CD4-positive, alpha-beta T cell (primary cell): Measurements from ENCODE around the gene DDX56. TPM values are rescaled to one million over a fixed set of nuclear protein-coding genes. Genes with fewer than 3 reads are reported as not detected.

ENCODE experiments used
- ATAC-seq: fragments of 200-7000 bp; cut with Tn5 transposase; one replicate; pipeline ENCODE4 v1.10.0; 2022; ENCODE audit warnings: mild to moderate bottlenecking; ENCODE audit not compliant: poor library complexity
- CTCF ChIA-PET: fragments of 350-600 bp; sonication (Branson Sonifier 250); formaldehyde crosslinking; loops from one replicate; lab custom pipeline; 2021; ENCODE audit warnings: antibody characterized with exemption, inconsistent platforms; lab: Charles Lee
- POLR2A ChIA-PET: fragments of 350-600 bp; sonication (Branson Sonifier 250); formaldehyde crosslinking; loops from one replicate; lab custom pipeline; 2021; ENCODE audit warnings: antibody characterized with exemption, inconsistent platforms; lab: Charles Lee
- DNase-seq, 14 experiments: peaks; one replicate each; pipeline ENCODE4 v3.0.0-alpha.2; 2013 to 2020; ENCODE audit warnings: mixed read lengths in 2 of 14
- H3K27ac ChIP-seq, 2 donors: one replicate each; pipeline versions ENCODE4 v1.5.1 to v1.7.0; 2013; ENCODE audit warnings: low read length in 2 of 2, low read depth in 1 of 2, mild to moderate bottlenecking in 1 of 2
- H3K27me3 ChIP-seq, 2 experiments: 1 replicate in 1 of 2; 2 replicates in 1 of 2; pipeline versions ENCODE4 v1.6.1 to v1.7.0; 2013; ENCODE audit warnings: low read length in 2 of 2, control low read depth in 1 of 2, mild to moderate bottlenecking in 1 of 2, moderate library complexity in 1 of 2; ENCODE audit not compliant: insufficient read depth in 2 of 2, control insufficient read depth in 1 of 2
- H3K36me3 ChIP-seq: one replicate; pipeline ENCODE4 v1.6.1; 2013; ENCODE audit warnings: low read length, control low read depth; ENCODE audit not compliant: insufficient read depth
- H3K4me1 ChIP-seq: one replicate; pipeline ENCODE4 v1.6.1; 2013; ENCODE audit warnings: low read length, control low read depth; ENCODE audit not compliant: insufficient read depth
- H3K4me3 ChIP-seq: one replicate; pipeline ENCODE4 v1.5.1; 2013; ENCODE audit warnings: mild to moderate bottlenecking, low read length, moderate library complexity
- H3K9me3 ChIP-seq, 2 experiments: 1 replicate in 1 of 2; 2 replicates in 1 of 2; pipeline versions ENCODE4 v1.6.1 to v1.7.0; 2013; ENCODE audit warnings: low read length in 2 of 2, mild to moderate bottlenecking in 2 of 2, control low read depth in 1 of 2, moderate library complexity in 1 of 2; ENCODE audit not compliant: control insufficient read depth in 1 of 2, insufficient read depth in 1 of 2
- H3K27ac Mint-ChIP-seq: one replicate; pipeline ENCODE4 v1.8.0; 2020; ENCODE audit warnings: mixed read lengths
- H3K27me3 Mint-ChIP-seq: one replicate; pipeline ENCODE4 v1.8.0; 2021; ENCODE audit warnings: mixed read lengths
- H3K36me3 Mint-ChIP-seq: one replicate; pipeline ENCODE4 v1.8.0; 2021; ENCODE audit warnings: low read depth, mixed read lengths
- H3K4me1 Mint-ChIP-seq: one replicate; pipeline ENCODE4 v1.8.0; 2021; ENCODE audit warnings: low read depth, mixed read lengths
- H3K4me3 Mint-ChIP-seq: one replicate; pipeline ENCODE4 v1.8.0; 2020; ENCODE audit warnings: mild to moderate bottlenecking, mixed read lengths
- H3K9me3 Mint-ChIP-seq: one replicate; pipeline ENCODE4 v1.8.0; 2020; ENCODE audit warnings: mixed read lengths
- intact Hi-C, 2 experiments: fragments of 100-400 bp; cut with DNase I in 1 of 2; cut with micrococcal nuclease in 1 of 2; formaldehyde crosslinking; loops; one replicate each; pipeline versions ENCODE4 v1.15.1 to v1.9.0; 2023 to 2025; cut with DNase I, micrococcal nuclease
- total RNA-seq, 174 experiments: library from RNA in 2 of 174; stranded (reverse) in 2 of 174; gene quantifications; one replicate each; pipeline ENCODE4 v1.2.3 and lab custom pipeline; 2021 to 2026
- TF ChIP-seq, protein P1 (sequence below): fragments of 200-600 bp; IDR thresholded peaks from one replicate; pipeline ENCODE4 v1.8.0; 2022; ENCODE audit warnings: antibody characterized with exemption, mild to moderate bottlenecking

DDX56 gene
- total RNA-seq, 2 experiments from 2014 or later: 126 to 127 TPM

DNA sequence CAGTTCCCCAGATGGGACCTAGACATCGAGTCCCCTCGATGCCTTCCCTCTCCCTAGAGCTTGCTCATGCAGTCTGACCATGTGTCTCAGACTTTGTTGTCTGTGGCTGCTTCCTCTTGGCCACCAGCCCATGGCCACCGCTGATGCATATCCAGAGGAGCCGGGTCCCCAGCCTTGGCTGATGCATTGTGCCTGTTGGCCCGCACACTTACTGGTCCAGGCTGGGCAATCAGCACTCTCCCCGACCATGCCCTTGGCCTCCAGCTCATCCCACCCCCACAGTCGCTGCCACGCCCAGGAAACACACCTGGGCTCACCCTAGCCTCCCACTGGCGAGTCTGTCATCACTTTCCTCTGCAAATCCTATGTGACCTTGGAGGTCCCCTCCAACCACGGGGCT lies 42.7 kb downstream of the DDX56 start:
- Histone ChIP-seq H3K4me3 (no peak overlapping the region), H3K27ac (no peak overlapping the region), H3K27me3 (no peaks in the 10 kb centered on the region), H3K4me1 (no peaks in the 10 kb centered on the region), H3K36me3 (no peaks in the 10 kb centered on the region), H3K9me3 (peaks cover 0 to 13% of the 10 kb centered on the region in 2 experiments)
- ATAC-seq (no peak), DNase-seq (no peak)
- CTCF ChIA-PET: no interaction called here
- Mint-ChIP-seq H3K9me3 (no peaks in the 10 kb centered on the region), H3K4me3 (no peak overlapping the region), H3K36me3 (no peaks in the 10 kb centered on the region), H3K27ac (no peak overlapping the region), H3K27me3 (no peaks in the 10 kb centered on the region), H3K4me1 (no peaks in the 10 kb centered on the region)
- intact Hi-C loops: no loop called here
- TF ChIP-seq, protein P1, sequence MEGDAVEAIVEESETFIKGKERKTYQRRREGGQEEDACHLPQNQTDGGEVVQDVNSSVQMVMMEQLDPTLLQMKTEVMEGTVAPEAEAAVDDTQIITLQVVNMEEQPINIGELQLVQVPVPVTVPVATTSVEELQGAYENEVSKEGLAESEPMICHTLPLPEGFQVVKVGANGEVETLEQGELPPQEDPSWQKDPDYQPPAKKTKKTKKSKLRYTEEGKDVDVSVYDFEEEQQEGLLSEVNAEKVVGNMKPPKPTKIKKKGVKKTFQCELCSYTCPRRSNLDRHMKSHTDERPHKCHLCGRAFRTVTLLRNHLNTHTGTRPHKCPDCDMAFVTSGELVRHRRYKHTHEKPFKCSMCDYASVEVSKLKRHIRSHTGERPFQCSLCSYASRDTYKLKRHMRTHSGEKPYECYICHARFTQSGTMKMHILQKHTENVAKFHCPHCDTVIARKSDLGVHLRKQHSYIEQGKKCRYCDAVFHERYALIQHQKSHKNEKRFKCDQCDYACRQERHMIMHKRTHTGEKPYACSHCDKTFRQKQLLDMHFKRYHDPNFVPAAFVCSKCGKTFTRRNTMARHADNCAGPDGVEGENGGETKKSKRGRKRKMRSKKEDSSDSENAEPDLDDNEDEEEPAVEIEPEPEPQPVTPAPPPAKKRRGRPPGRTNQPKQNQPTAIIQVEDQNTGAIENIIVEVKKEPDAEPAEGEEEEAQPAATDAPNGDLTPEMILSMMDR: no peak
- POLR2A ChIA-PET: no interaction called here

DNA sequence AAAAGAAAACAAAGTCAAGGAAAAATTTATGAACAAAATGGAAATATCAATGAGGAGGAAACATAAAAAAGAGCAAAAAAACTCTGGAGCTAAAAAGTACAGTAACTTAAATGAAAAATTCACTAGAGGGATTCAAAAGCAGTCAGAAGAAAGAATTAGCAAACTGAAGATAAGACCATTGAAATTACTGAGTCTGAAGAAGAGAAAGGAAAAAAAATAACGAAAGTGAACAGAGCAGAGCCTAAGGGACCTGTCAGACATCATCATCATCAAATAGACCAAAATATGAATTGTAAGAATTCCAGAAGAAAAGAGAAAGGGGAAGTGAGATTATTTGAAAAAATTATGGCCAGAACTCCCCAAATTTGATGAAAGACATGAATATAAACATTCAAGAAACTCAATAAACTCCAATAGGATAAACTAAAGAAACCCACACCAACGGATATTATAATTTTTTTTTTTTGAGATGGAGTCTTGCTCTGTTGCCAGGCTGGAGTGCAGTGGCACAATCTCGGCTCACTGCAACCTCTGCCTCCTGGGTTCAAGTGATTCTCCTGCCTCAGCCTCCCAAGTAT lies 48.8 kb downstream of the DDX56 start:
- H3K9me3 ChIP-seq: peaks cover 10 to 24% of the 10 kb centered on the region in 2 experiments
- ChIA-PET CTCF (no interaction called here), POLR2A (interaction anchor here (0.7 kb wide), 1 partner anchor 99 kb away, joined by 3 read pairs; no protein-coding TSS in a partner anchor)
- peaks cover 12% of the 10 kb centered on the region for H3K36me3 Mint-ChIP-seq
- H3K9me3 Mint-ChIP-seq: peaks cover 5% of the 10 kb centered on the region
- no peak for ATAC-seq
- H3K27me3 ChIP-seq: peaks cover 0 to 3% of the 10 kb centered on the region in 2 experiments
- intact Hi-C loops: no loop called here
- no peak overlapping the region for H3K27ac ChIP-seq
- no peaks in the 10 kb centered on the region for H3K36me3 ChIP-seq
- no peak overlapping the region for H3K27ac Mint-ChIP-seq
- H3K4me1 Mint-ChIP-seq: no peaks in the 10 kb centered on the region
- TF ChIP-seq, protein P1: no peak
- DNase-seq: no peak
- no peaks in the 10 kb centered on the region for H3K4me1 ChIP-seq
- no peak overlapping the region for H3K4me3 ChIP-seq
- H3K27me3 Mint-ChIP-seq: no peaks in the 10 kb centered on the region
- no peak overlapping the region for H3K4me3 Mint-ChIP-seq

DNA sequence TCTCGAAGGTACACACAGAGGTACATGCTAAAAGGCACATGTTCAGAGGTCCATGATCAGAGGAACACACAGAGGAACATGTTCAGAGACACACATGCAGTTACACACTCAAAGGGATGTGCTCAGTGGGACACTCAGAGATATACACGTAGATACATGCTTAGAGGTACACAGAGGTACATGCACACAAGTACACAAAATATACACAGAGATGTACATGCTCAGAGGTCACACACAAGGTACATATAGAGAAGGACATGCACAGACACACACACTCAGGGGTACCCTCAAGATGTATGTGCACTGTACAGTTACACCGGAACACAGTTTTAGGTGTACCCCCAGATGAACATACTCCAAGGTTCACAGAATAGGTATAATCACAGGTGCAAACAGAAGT lies 51.4 kb downstream of the DDX56 start:
- no peak overlapping the region for H3K4me3 ChIP-seq
- H3K27ac ChIP-seq: no peak overlapping the region
- no peak overlapping the region for H3K4me3 Mint-ChIP-seq
- no peaks in the 10 kb centered on the region for H3K36me3 ChIP-seq
- H3K27ac Mint-ChIP-seq: no peak overlapping the region
- H3K9me3 ChIP-seq: peaks cover 10 to 23% of the 10 kb centered on the region in 2 experiments
- intact Hi-C loops: no loop called here
- no peaks in the 10 kb centered on the region for H3K4me1 Mint-ChIP-seq
- peaks cover 0 to 6% of the 10 kb centered on the region in 2 experiments for H3K27me3 ChIP-seq
- ChIA-PET POLR2A (no interaction called here), CTCF (no interaction called here)
- H3K27me3 Mint-ChIP-seq: no peaks in the 10 kb centered on the region
- no peaks in the 10 kb centered on the region for H3K4me1 ChIP-seq
- ATAC-seq (no peak), DNase-seq (no peak)
- peaks cover 12% of the 10 kb centered on the region for H3K36me3 Mint-ChIP-seq
- TF ChIP-seq, protein P1: no peak
- peaks cover 5% of the 10 kb centered on the region for H3K9me3 Mint-ChIP-seq
